SK-N-SH treated with all-trans-retinoic acid at 6 μM for 48 hours (cell line): ENCODE measurements around the gene SCGB1C2.
"Not testable (repeated sequence)": the region's sequence is repeated elsewhere in the genome, so short reads cannot be mapped to it uniquely, and the experiment has no call there.

Experiments used
- ARNTL ChIP-seq: fragments of 450-650 bp; formaldehyde crosslinking; IDR thresholded peaks from 2 replicates; pipeline ENCODE4 v1.5.0; 2020; ENCODE audit warnings: low read depth, mild to moderate bottlenecking, moderate library complexity, borderline replicate concordance
- BACH2 ChIP-seq: fragments of 250-450 bp; sonication (Bioruptor Pico); IDR thresholded peaks from 2 replicates; pipeline ENCODE4 v1.9.0; 2021; ENCODE audit warnings: mild to moderate bottlenecking, borderline replicate concordance
- CREB5 ChIP-seq: fragments of 250-450 bp; sonication (Bioruptor Pico); IDR thresholded peaks from 2 replicates; pipeline ENCODE4 v1.5.1; 2020; ENCODE audit warnings: low read depth, mild to moderate bottlenecking, moderate library complexity
- ISL1 ChIP-seq: fragments of 250-450 bp; sonication (Bioruptor Pico); IDR thresholded peaks from 2 replicates; pipeline ENCODE4 v2.1.2; 2022; ENCODE audit warnings: mild to moderate bottlenecking, moderate library complexity
- OSR1 ChIP-seq: fragments of 250-450 bp; sonication (Bioruptor Pico); IDR thresholded peaks from 2 replicates; pipeline ENCODE4 v1.8.0; 2022; ENCODE audit warnings: moderate library complexity, mild to moderate bottlenecking, inconsistent platforms
- PATZ1 ChIP-seq: fragments of 250-450 bp; sonication (Bioruptor Pico); IDR thresholded peaks from 2 replicates; pipeline ENCODE4 v1.8.0; 2020; ENCODE audit warnings: mild to moderate bottlenecking, moderate library complexity, borderline replicate concordance
- POU6F1 ChIP-seq: fragments of 250-450 bp; sonication (Bioruptor Pico); IDR thresholded peaks from 2 replicates; pipeline ENCODE4 v1.8.0; 2021; ENCODE audit warnings: low read depth, mild to moderate bottlenecking, moderate library complexity, borderline replicate concordance
- PPARA ChIP-seq: fragments of 250-450 bp; sonication (Bioruptor Pico); IDR thresholded peaks from 2 replicates; pipeline ENCODE4 v1.5.0; 2020; ENCODE audit warnings: mild to moderate bottlenecking, borderline replicate concordance
- TCF4 ChIP-seq: fragments of 250-450 bp; sonication (Bioruptor Pico); IDR thresholded peaks from 2 replicates; pipeline ENCODE4 v1.8.0; 2021; ENCODE audit warnings: mild to moderate bottlenecking, moderate library complexity, borderline replicate concordance
- TOX ChIP-seq: fragments of 250-450 bp; sonication (Bioruptor Pico); IDR thresholded peaks from 2 replicates; pipeline ENCODE4 v1.8.0; 2021; ENCODE audit warnings: mild to moderate bottlenecking, moderate library complexity, borderline replicate concordance
- ZFP3 ChIP-seq: fragments of 250-450 bp; sonication (Bioruptor Pico); IDR thresholded peaks from 2 replicates; pipeline ENCODE4 v1.5.0; 2020; ENCODE audit warnings: mild to moderate bottlenecking, moderate library complexity
- ZFP30 ChIP-seq: fragments of 450-650 bp; formaldehyde crosslinking; IDR thresholded peaks from 2 replicates; pipeline ENCODE4 v1.5.0; 2022; ENCODE audit warnings: mild to moderate bottlenecking, moderate library complexity
- ZNF70 ChIP-seq: fragments of 450-650 bp; formaldehyde crosslinking; IDR thresholded peaks from 2 replicates; pipeline ENCODE4 v1.5.0; 2020; ENCODE audit warnings: mild to moderate bottlenecking, moderate library complexity

GRCh38 chr17:135022-135421, 2.3 kb upstream of the SCGB1C2 start:
- not testable (repeated sequence) for TF ChIP-seq ARNTL; ZNF70 (CRISPR knock-in tag); ISL1; PPARA (CRISPR knock-in tag); BACH2 (CRISPR knock-in tag); TCF4 (CRISPR knock-in tag); TOX (CRISPR knock-in tag); CREB5 (CRISPR knock-in tag); ZFP30 (CRISPR knock-in tag); ZFP3 (CRISPR knock-in tag); OSR1 (CRISPR knock-in tag); POU6F1 (CRISPR knock-in tag); PATZ1 (CRISPR knock-in tag)
